Rectal smooth muscle tissue (tissue), 1 donor: ENCODE data around the gene CNNM1.

Experiments used
- H3K27ac ChIP-seq: one replicate; pipeline ENCODE4 v1.7.0; 2013; ENCODE audit warnings: low read depth, low read length, inconsistent platforms
- H3K27me3 ChIP-seq: one replicate; pipeline ENCODE4 v1.7.0; 2013; ENCODE audit warnings: low read length; ENCODE audit not compliant: control insufficient read depth, insufficient read depth
- H3K36me3 ChIP-seq: one replicate; pipeline ENCODE4 v1.7.0; 2013; ENCODE audit warnings: low read length; ENCODE audit not compliant: control insufficient read depth, insufficient read depth
- H3K4me1 ChIP-seq: one replicate; pipeline ENCODE4 v1.7.0; 2013; ENCODE audit warnings: low read length; ENCODE audit not compliant: control insufficient read depth, insufficient read depth
- H3K4me3 ChIP-seq: one replicate; pipeline ENCODE4 v1.7.0; 2013; ENCODE audit warnings: low read length
- H3K9ac ChIP-seq: one replicate; pipeline ENCODE4 v1.7.0; 2013; ENCODE audit warnings: low read length

The CNNM1 gene

DNA sequence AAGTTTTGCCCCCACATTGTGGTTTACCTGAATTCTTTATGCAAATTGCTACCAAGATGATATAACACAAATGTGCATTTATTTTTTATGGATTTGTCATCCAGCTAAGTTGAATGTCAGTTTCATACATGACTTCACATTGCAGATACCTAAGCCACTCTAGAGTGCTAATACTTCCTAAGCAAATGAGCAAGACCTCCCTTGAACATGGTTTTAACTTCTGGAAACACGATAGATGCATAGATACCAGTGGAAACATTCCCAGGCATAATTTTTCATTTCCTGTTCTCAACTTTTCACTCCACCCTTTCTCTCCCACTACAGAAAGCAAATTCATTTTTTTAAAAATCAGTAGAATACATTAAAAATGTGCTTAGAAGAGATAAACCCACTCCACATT, 81.0 kb downstream of the CNNM1 start:
- Histone ChIP-seq H3K27me3 (no peaks in the 10 kb centered on the region), H3K36me3 (peaks cover 15% of the 10 kb centered on the region), H3K9ac (no peak overlapping the region), H3K4me1 (no peaks in the 10 kb centered on the region), H3K4me3 (no peak overlapping the region), H3K27ac (no peak overlapping the region)

DNA sequence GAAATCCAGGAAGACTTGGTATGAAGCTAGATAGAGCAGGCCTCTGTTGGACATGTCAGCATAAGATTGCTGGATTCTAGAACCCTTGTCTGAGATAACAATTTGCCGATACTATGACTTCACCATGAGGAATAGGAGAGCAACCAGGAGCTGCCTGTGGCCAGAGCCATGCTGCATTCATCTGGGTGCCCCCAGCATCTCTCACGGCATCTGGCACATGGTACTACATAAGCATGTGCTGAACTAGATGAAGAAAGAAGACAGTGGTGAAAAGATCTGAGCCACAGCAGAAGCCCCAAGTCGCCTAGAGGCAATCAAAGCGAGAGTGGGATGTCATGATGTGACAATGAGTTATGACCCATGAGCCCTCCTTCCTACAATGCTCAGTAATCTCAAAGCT, 81.7 kb downstream of the CNNM1 start:
- H3K27me3 ChIP-seq = no peaks in the 10 kb centered on the region
- no peaks in the 10 kb centered on the region for H3K4me1 ChIP-seq
- H3K36me3 ChIP-seq = peaks cover 11% of the 10 kb centered on the region
- H3K27ac ChIP-seq = no peak overlapping the region
- H3K9ac ChIP-seq = no peak overlapping the region
- H3K4me3 ChIP-seq = no peak overlapping the region

DNA sequence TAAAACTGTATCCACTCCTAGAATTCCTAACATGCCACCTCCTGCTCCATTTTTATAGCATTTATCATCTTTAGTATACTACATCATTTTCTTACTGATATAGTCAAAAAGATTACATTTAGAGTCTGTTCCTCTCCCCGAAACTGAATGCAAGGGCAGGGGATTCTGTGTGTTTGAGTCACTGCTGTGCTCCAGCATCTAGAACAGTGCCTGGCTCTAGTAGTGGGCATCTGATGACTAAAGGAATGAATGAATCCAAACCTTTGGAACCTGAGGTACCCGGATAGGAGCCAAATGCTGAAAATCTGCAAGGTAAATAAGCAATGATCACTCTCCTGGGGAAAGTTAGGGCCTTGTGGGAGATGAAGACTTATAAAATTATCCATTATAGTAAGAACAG, 82.4 kb downstream of the CNNM1 start:
- Histone ChIP-seq H3K36me3 (peaks cover 5% of the 10 kb centered on the region), H3K4me1 (no peaks in the 10 kb centered on the region), H3K9ac (no peak overlapping the region), H3K27ac (no peak overlapping the region), H3K4me3 (no peak overlapping the region), H3K27me3 (no peaks in the 10 kb centered on the region)

DNA sequence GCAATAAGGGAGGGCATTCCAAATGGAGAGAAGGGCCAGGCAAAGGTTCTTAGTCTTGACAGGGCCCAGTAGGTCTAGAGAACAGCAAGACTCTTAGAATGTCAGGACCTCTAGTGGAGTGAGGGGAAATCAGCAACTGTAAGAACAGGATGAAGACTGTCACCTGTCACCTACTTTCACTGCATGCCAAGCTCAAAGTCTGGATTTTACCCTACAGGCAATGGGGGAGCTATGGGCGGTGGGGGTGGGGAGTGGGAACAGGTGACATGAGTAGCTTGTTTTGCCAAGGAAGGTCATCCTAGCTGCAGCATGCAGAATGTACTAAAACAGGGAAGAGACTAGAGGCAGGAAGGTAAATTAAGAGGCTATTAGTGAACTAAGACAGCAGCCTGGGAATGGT, 82.9 kb downstream of the CNNM1 start:
- H3K27me3 ChIP-seq = no peaks in the 10 kb centered on the region
- H3K4me1 ChIP-seq = no peaks in the 10 kb centered on the region
- no peak overlapping the region for H3K4me3 ChIP-seq
- H3K36me3 ChIP-seq = no peaks in the 10 kb centered on the region
- no peak overlapping the region for H3K9ac ChIP-seq
- H3K27ac ChIP-seq = no peak overlapping the region

- no peak overlapping the region for H3K27ac ChIP-seq
These were observed 89.9 kb downstream of the CNNM1 start for GRCh38 chr10:99418910-99419624.

DNA sequence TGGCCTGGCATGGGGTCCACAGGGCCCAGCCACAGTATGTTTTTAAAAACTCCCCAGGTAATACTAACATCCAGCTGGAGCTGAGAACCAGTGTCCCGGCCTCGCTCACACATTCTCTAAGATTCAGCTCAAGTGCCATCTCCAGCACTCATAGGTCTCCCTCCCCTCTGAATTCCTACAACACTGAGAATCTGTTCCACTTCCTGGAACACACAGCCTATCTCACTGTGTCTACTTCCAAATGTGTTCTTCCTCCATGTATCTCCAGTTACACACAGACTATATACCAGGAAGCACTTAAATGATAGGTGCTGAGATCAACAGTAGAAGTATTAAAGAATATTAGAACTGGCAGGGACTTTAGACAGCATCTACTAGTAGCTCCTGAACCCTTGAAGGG, 90.5 kb downstream of the CNNM1 start:
- no peak overlapping the region for H3K4me3 ChIP-seq
- H3K27me3 ChIP-seq = no peaks in the 10 kb centered on the region
- H3K27ac ChIP-seq = no peak overlapping the region
- peaks cover 8% of the 10 kb centered on the region for H3K36me3 ChIP-seq
- H3K9ac ChIP-seq = no peak overlapping the region
- H3K4me1 ChIP-seq = no peaks in the 10 kb centered on the region

More at GRCh38 chr10:99418910-99419624, 89.9 kb downstream of the CNNM1 start:
- Histone ChIP-seq H3K9ac (no peak overlapping the region), H3K4me3 (no peak overlapping the region), H3K27me3 (no peaks in the 10 kb centered on the region), H3K36me3 (peaks cover 7% of the 10 kb centered on the region), H3K4me1 (no peaks in the 10 kb centered on the region)

GRCh38 chr10:99421233-99421739, 92.1 kb downstream of the CNNM1 start:
- Histone ChIP-seq H3K4me3 (no peak overlapping the region), H3K27ac (no peak overlapping the region), H3K4me1 (no peaks in the 10 kb centered on the region), H3K9ac (no peak overlapping the region), H3K36me3 (peaks cover 17% of the 10 kb centered on the region), H3K27me3 (no peaks in the 10 kb centered on the region)

GRCh38 chr10:99422529-99423096, 93.5 kb downstream of the CNNM1 start:
- Histone ChIP-seq H3K4me1 (no peaks in the 10 kb centered on the region), H3K27ac (no peak overlapping the region), H3K9ac (no peak overlapping the region), H3K27me3 (no peaks in the 10 kb centered on the region), H3K4me3 (no peak overlapping the region), H3K36me3 (peaks cover 17% of the 10 kb centered on the region)

DNA sequence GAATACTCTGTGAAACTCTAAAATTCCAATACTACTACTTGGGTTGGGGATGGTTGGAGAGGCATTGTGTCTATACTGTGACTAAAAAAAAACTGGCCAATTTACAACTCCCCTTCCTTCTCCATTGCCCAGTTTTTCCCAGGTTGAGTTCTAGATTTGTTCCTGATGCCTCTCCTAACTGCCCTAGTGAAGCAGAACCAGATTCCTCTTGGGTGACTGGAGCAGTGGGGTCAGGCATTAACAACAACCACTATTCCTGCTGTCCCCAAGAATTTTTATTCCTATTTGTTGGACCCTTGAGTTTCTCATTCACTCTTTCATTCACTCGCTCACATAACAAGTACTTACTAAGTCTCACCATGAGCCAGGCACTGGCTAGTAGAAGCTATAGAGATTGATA, 95.5 kb downstream of the CNNM1 start:
- H3K4me1 ChIP-seq = peaks cover under 1% of the 10 kb centered on the region
- H3K9ac ChIP-seq = no peak overlapping the region
- H3K4me3 ChIP-seq = no peak overlapping the region
- H3K27me3 ChIP-seq = no peaks in the 10 kb centered on the region
- H3K36me3 ChIP-seq = peaks cover 10% of the 10 kb centered on the region
- no peak overlapping the region for H3K27ac ChIP-seq

GRCh38 chr10:99425204-99425603, 96.0 kb downstream of the CNNM1 start:
- Histone ChIP-seq H3K27ac (no peak overlapping the region), H3K4me3 (no peak overlapping the region)

GRCh38 chr10:99426689-99427088, 97.5 kb downstream of the CNNM1 start:
- H3K9ac ChIP-seq = no peak overlapping the region
- H3K4me1 ChIP-seq = peaks cover 4% of the 10 kb centered on the region

More at GRCh38 chr10:99425204-99425603, 96.0 kb downstream of the CNNM1 start:
- Histone ChIP-seq H3K36me3 (peaks cover 10% of the 10 kb centered on the region), H3K9ac (no peak overlapping the region), H3K4me1 (peaks cover 4% of the 10 kb centered on the region), H3K27me3 (no peaks in the 10 kb centered on the region)

GRCh38 chr10:99427566-99428190, 98.5 kb downstream of the CNNM1 start:
- H3K36me3 ChIP-seq = peaks cover 10% of the 10 kb centered on the region
- H3K4me3 ChIP-seq = no peak overlapping the region
- no peak overlapping the region for H3K9ac ChIP-seq
- H3K4me1 ChIP-seq = peaks cover 4% of the 10 kb centered on the region
- H3K27ac ChIP-seq = no peak overlapping the region
- H3K27me3 ChIP-seq = no peaks in the 10 kb centered on the region

More at GRCh38 chr10:99426689-99427088, 97.5 kb downstream of the CNNM1 start:
- Histone ChIP-seq H3K4me3 (no peak overlapping the region), H3K36me3 (peaks cover 10% of the 10 kb centered on the region), H3K27me3 (no peaks in the 10 kb centered on the region), H3K27ac (no peak overlapping the region)
